K562 (cell line): ENCODE measurements around the gene WAS. TPM values are rescaled to one million over a fixed set of nuclear protein-coding genes. Genes with fewer than 3 reads are reported as not detected.
A peak's percentile ranks its signal among the peaks of the same experiment; 100 is the strongest.

Experiments
- CHD1 ChIP-seq: fragments of 200-600 bp; sonication (generic); IDR thresholded peaks from one replicate; pipeline ENCODE4 v1.6.1; 2012; ENCODE audit warnings: mild to moderate bottlenecking, moderate library complexity, low read length, inconsistent platforms
- MAFK ChIP-seq: IDR thresholded peaks from 2 replicates; pipeline ENCODE4 v1.6.1; 2011; ENCODE audit warnings: low read length, improper control_type of control experiment
- MCM3 ChIP-seq: fragments of 450-650 bp; IDR thresholded peaks from 2 replicates; pipeline ENCODE4 v1.6.1; 2016
- MYNN ChIP-seq, 2 experiments: sonication (generic); formaldehyde crosslinking in 1 of 2; IDR thresholded peaks; 2 replicates each; pipeline versions ENCODE4 v1.5.0 to v1.6.1; 2016 to 2020; ENCODE audit warnings: antibody characterized with exemption in 1 of 2, missing genetic modification reagents in 1 of 2
- POLR2H ChIP-seq: IDR thresholded peaks from 2 replicates; pipeline ENCODE4 v1.6.1; 2016; ENCODE audit warnings: missing genetic modification characterization, low read depth, mild to moderate bottlenecking, control low read depth, missing compliant biosample characterization, moderate library complexity
- TCFL5 ChIP-seq: fragments of 250-450 bp; sonication (Bioruptor Pico); conservative IDR thresholded peaks from 2 replicates; pipeline ENCODE4 v1.6.1; 2021; ENCODE audit warnings: mild to moderate bottlenecking, moderate library complexity, matching md5 sums
- ZNF165 ChIP-seq: fragments of 250-450 bp; sonication (Bioruptor Pico); IDR thresholded peaks from 2 replicates; pipeline ENCODE4 v1.4.0; 2020; ENCODE audit warnings: borderline replicate concordance
- ZNF253 ChIP-seq: fragments of 250-450 bp; sonication (Bioruptor Pico); conservative IDR thresholded peaks from 2 replicates; pipeline ENCODE4 v1.6.1; 2021; ENCODE audit warnings: mild to moderate bottlenecking
- polyA plus RNA-seq, 8 experiments: library from polyadenylated mRNA; depleted of rRNA in 4 of 8; stranded (reverse) in 5 of 8; unstranded in 3 of 8; fragments of >200 nt; fragmentation: Nextera tagmentation in 2 of 8; fragmentation: Illumina TruSeq in 1 of 8; extraction: Ambion mirVana in 2 of 8; extraction: Trizol in 1 of 8; gene quantifications; 2 replicates each; pipeline versions ENCODE4 v1.2.1 to v1.2.3, GENCODE V29; 2011 to 2014; ENCODE audit warnings: inconsistent platforms in 1 of 8, missing spikeins in 1 of 8
- total RNA-seq, 7 experiments: library from RNA; depleted of rRNA in 6 of 7; stranded (reverse); fragments of >200 nt in 6 of 7; fragmentation: Illumina TruSeq in 2 of 7; extraction: Trizol in 2 of 7; gene quantifications; 2 replicates each; pipeline versions ENCODE4 v1.2.1 to v1.2.3, GENCODE V29; 2011 to 2021; ENCODE audit warnings: low replicate concordance in 1 of 7
- TF ChIP-seq, protein P1 (sequence below): fragments of 450-650 bp; IDR thresholded peaks from 2 replicates; pipeline ENCODE4 v1.6.1; 2018; ENCODE audit not compliant: partially characterized antibody

Gene WAS
- total and polyA plus RNA-seq, 9 of the 15 experiments (the other 6 are each of a cell fraction or from before 2014, with no cell fraction given): 0.11 to 16.1 (median 3.8) TPM

DNA sequence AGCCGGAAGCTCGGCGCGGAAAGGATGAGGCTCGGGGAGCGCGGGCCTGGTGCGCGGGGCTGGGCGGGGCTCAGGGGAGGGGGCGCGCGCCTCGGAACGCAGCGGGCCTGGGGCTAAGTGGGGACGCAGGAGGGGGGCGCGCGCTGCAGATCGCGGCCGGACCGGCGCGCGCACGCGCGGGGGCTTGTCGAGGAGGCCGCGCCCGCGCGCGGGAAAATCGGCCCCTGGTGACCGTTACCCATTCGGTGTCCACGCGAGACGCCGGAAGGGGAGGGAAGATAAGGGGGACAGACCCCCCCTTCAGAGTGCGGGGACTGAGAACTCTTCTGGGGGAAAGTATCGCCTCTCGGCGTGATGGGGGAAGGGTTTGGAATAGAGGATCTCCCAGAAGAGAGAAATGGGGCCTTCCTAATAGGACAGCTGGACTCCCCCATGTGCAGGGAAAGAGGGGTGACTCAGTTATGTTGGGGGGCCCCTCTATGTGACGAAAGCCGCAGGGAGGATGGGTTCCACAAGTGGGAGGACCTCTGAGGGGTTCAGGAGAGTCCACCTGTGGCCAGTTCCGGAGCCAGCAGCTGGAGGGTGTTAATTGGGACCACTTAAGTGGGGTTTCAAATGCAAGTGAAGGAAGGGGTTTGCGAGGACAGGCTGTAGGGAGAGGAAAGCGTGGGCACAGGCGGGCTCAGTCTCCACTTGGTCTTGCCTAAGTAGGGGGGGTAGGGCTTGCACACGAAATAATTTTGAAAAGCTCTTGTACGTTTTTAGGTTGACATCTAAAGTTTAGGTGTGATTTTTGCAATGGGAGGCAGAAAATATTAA, 13.5 kb downstream of the WAS start (continued):
- TF ChIP-seq MAFK (no peak), MYNN (IDR thresholded peaks at IDR 0.05) (no peak), MYNN (CRISPR knock-in tag; IDR thresholded peaks at IDR 0.05) (no peak), CHD1 (peak; percentile 14), ZNF165 (no peak), TCFL5 (no peak), MCM3 (no peak), ZNF253 (no peak), POLR2H (tag) (no peak)
- TF ChIP-seq, protein P1, sequence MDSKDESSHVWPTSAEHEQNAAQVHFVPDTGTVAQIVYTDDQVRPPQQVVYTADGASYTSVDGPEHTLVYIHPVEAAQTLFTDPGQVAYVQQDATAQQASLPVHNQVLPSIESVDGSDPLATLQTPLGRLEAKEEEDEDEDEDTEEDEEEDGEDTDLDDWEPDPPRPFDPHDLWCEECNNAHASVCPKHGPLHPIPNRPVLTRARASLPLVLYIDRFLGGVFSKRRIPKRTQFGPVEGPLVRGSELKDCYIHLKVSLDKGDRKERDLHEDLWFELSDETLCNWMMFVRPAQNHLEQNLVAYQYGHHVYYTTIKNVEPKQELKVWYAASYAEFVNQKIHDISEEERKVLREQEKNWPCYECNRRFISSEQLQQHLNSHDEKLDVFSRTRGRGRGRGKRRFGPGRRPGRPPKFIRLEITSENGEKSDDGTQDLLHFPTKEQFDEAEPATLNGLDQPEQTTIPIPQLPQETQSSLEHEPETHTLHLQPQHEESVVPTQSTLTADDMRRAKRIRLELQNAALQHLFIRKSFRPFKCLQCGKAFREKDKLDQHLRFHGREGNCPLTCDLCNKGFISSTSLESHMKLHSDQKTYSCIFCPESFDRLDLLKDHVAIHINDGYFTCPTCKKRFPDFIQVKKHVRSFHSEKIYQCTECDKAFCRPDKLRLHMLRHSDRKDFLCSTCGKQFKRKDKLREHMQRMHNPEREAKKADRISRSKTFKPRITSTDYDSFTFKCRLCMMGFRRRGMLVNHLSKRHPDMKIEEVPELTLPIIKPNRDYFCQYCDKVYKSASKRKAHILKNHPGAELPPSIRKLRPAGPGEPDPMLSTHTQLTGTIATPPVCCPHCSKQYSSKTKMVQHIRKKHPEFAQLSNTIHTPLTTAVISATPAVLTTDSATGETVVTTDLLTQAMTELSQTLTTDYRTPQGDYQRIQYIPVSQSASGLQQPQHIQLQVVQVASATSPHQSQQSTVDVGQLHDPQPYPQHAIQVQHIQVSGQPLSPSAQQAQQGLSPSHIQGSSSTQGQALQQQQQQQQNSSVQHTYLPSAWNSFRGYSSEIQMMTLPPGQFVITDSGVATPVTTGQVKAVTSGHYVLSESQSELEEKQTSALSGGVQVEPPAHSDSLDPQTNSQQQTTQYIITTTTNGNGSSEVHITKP: peak; percentile 85
- TF ChIP-seq, all 486 proteins: peak for 43
